ENCODE data around the gene ADGRL1. TPM values are rescaled to one million over a fixed set of nuclear protein-coding genes. Genes with fewer than 3 reads are reported as not detected.

ADGRL1 gene
- total RNA-seq, 1 donor from 2014 or later = 32.2 TPM

GRCh38 chr19:14164724-14165493 is 41.1 kb downstream of the ADGRL1 start:
- no peak for DNase-seq (ENCODE audit: low spot score)
- no peak for TF ChIP-seq CTCF (IDR thresholded peaks at IDR 0.05)
- H3K4me3 Mint-ChIP-seq (ENCODE audit: unreplicated experiment) = no peak overlapping the region
- no peaks in the 10 kb centered on the region for H3K27me3 Mint-ChIP-seq (ENCODE audit: low read depth)
- no peaks in the 10 kb centered on the region for H3K9me3 Mint-ChIP-seq (ENCODE audit: low read depth)
- no peaks in the 10 kb centered on the region for H3K4me1 Mint-ChIP-seq (ENCODE audit: low read depth)
- no peak overlapping the region for H3K27ac Mint-ChIP-seq (ENCODE audit: unreplicated experiment)
- peaks cover 3% of the 10 kb centered on the region for H3K36me3 Mint-ChIP-seq (ENCODE audit: low read depth)

- peaks cover 2% of the 10 kb centered on the region for H3K36me3 Mint-ChIP-seq (ENCODE audit: low read depth)
- DNase-seq (ENCODE audit: low spot score) = no peak
- no peaks in the 10 kb centered on the region for H3K4me1 Mint-ChIP-seq (ENCODE audit: low read depth)
- no peak for TF ChIP-seq CTCF (IDR thresholded peaks at IDR 0.05)
- H3K27me3 Mint-ChIP-seq (ENCODE audit: low read depth) = no peaks in the 10 kb centered on the region
- H3K27ac Mint-ChIP-seq (ENCODE audit: unreplicated experiment) = no peak overlapping the region
- H3K4me3 Mint-ChIP-seq (ENCODE audit: unreplicated experiment) = no peak overlapping the region
- H3K9me3 Mint-ChIP-seq (ENCODE audit: low read depth) = no peaks in the 10 kb centered on the region
These were observed 41.9 kb downstream of the ADGRL1 start for GRCh38 chr19:14164082-14164481.

- Mint-ChIP-seq H3K9me3 (ENCODE audit: low read depth) (no peaks in the 10 kb centered on the region), H3K36me3 (ENCODE audit: low read depth) (peaks cover 4% of the 10 kb centered on the region), H3K4me1 (ENCODE audit: low read depth) (no peaks in the 10 kb centered on the region), H3K27ac (ENCODE audit: unreplicated experiment) (no peak overlapping the region), H3K4me3 (ENCODE audit: unreplicated experiment) (no peak overlapping the region), H3K27me3 (ENCODE audit: low read depth) (no peaks in the 10 kb centered on the region)
- TF ChIP-seq CTCF (IDR thresholded peaks at IDR 0.05) = no peak
- DNase-seq (ENCODE audit: low spot score) = no peak
These were observed 43.1 kb downstream of the ADGRL1 start for GRCh38 chr19:14162871-14163297.

- Mint-ChIP-seq H3K4me3 (ENCODE audit: unreplicated experiment) (no peak overlapping the region), H3K27me3 (ENCODE audit: low read depth) (no peaks in the 10 kb centered on the region), H3K9me3 (ENCODE audit: low read depth) (no peaks in the 10 kb centered on the region), H3K27ac (ENCODE audit: unreplicated experiment) (no peak overlapping the region), H3K36me3 (ENCODE audit: low read depth) (peaks cover 9% of the 10 kb centered on the region), H3K4me1 (ENCODE audit: low read depth) (no peaks in the 10 kb centered on the region)
- DNase-seq (ENCODE audit: low spot score) = no peak
- no peak for TF ChIP-seq CTCF (IDR thresholded peaks at IDR 0.05)
These were observed 44.7 kb downstream of the ADGRL1 start for GRCh38 chr19:14161305-14161704.

GRCh38 chr19:14160017-14160703 is 45.8 kb downstream of the ADGRL1 start:
- TF ChIP-seq CTCF (IDR thresholded peaks at IDR 0.05) = no peak
- Mint-ChIP-seq H3K27ac (ENCODE audit: unreplicated experiment) (no peak overlapping the region), H3K27me3 (ENCODE audit: low read depth) (no peaks in the 10 kb centered on the region), H3K4me1 (ENCODE audit: low read depth) (no peaks in the 10 kb centered on the region), H3K9me3 (ENCODE audit: low read depth) (no peaks in the 10 kb centered on the region), H3K36me3 (ENCODE audit: low read depth) (peaks cover 9% of the 10 kb centered on the region), H3K4me3 (ENCODE audit: unreplicated experiment) (no peak overlapping the region)
- no peak for DNase-seq (ENCODE audit: low spot score)

Measured in chondrocyte (in vitro differentiated cells).